Renal pelvis (tissue), 4 donors: Measurements from ENCODE around the gene GAS6. TPM values are rescaled to one million over a fixed set of nuclear protein-coding genes. Genes with fewer than 3 reads are reported as not detected.
A peak's percentile ranks its signal among the peaks of the same experiment; 100 is the strongest.
"Not testable (repeated sequence)": the region's sequence is repeated elsewhere in the genome, so short reads cannot be mapped to it uniquely, and the experiment has no call there.

Source experiments
- DNase-seq: peaks from one replicate; pipeline ENCODE4 v3.0.0-alpha.2; 2013
- polyA plus RNA-seq, 3 donors: library from polyadenylated mRNA; unstranded; fragments of 120-200 nt; gene quantifications; one replicate each; pipeline ENCODE4 v1.2.1, GENCODE V29; 2013; ENCODE audit not compliant: insufficient read length in 3 of 3

Gene GAS6
- polyA plus RNA-seq, 3 donors: 28.5 to 32.7 (median 30.4) TPM

- DNase-seq: no peak
These were observed 69.1 kb downstream of the GAS6 start for GRCh38 chr13:113794764-113795173.

GRCh38 chr13:113794086-113794485 is 69.8 kb downstream of the GAS6 start:
- DNase-seq: no peak

GRCh38 chr13:113793718-113794085 is 70.2 kb downstream of the GAS6 start:
- no peak for DNase-seq

- no peak for DNase-seq
These were observed 70.8 kb downstream of the GAS6 start for GRCh38 chr13:113792886-113793717.

- DNase-seq: no peak
These were observed 71.6 kb downstream of the GAS6 start for GRCh38 chr13:113792236-113792770.

- no peak for DNase-seq
These were observed 72.1 kb downstream of the GAS6 start for GRCh38 chr13:113791761-113792160.

GRCh38 chr13:113791226-113791625 is 72.7 kb downstream of the GAS6 start:
- DNase-seq: no peak

GRCh38 chr13:113789931-113790330 is 73.9 kb downstream of the GAS6 start:
- not testable (repeated sequence) for DNase-seq

GRCh38 chr13:113789167-113789566 is 74.7 kb downstream of the GAS6 start:
- DNase-seq: no peak

GRCh38 chr13:113788413-113789135 is 75.3 kb downstream of the GAS6 start:
- no peak for DNase-seq

GRCh38 chr13:113787694-113788093 is 76.2 kb downstream of the GAS6 start:
- no peak for DNase-seq

- DNase-seq: no peak
These were observed 77.5 kb downstream of the GAS6 start for GRCh38 chr13:113786262-113786841.

GRCh38 chr13:113785051-113786010 is 78.5 kb downstream of the GAS6 start:
- no peak for DNase-seq

- DNase-seq: no peak
These were observed 79.2 kb downstream of the GAS6 start for GRCh38 chr13:113784645-113785024.

- no peak for DNase-seq
These were observed 79.8 kb downstream of the GAS6 start for GRCh38 chr13:113783966-113784644.

GRCh38 chr13:113783200-113783881 is 80.5 kb downstream of the GAS6 start:
- DNase-seq: no peak

GRCh38 chr13:113782472-113782871 is 81.4 kb downstream of the GAS6 start:
- no peak for DNase-seq

GRCh38 chr13:113781571-113781970 is 82.3 kb downstream of the GAS6 start:
- no peak for DNase-seq

- DNase-seq: peak; percentile 65
These were observed 86.3 kb downstream of the GAS6 start for GRCh38 chr13:113777311-113778260.
